Brain microvascular endothelial cell (primary cell): ENCODE data around the gene SLC35F3.

ENCODE experiments used
- DNase-seq: peaks from one replicate; pipeline ENCODE4 v3.0.0-alpha.2; 2020
- H3K27ac ChIP-seq: fragments of 250-450 bp; sonication (Bioruptor Pico); 2 replicates; pipeline ENCODE4 v1.5.1; 2020; ENCODE audit warnings: mild to moderate bottlenecking, moderate library complexity
- H3K27me3 ChIP-seq: fragments of 250-450 bp; sonication (Bioruptor Pico); replicated peaks from 2 replicates; pipeline ENCODE4 v1.5.1; 2020; ENCODE audit warnings: mild to moderate bottlenecking
- H3K36me3 ChIP-seq: fragments of 250-450 bp; sonication (Bioruptor Pico); replicated peaks from 2 replicates; pipeline ENCODE4 v1.5.1; 2020; ENCODE audit warnings: mild to moderate bottlenecking
- H3K4me3 ChIP-seq: 2 replicates; pipeline ENCODE4 v1.5.1; 2011; ENCODE audit warnings: low read depth, mild to moderate bottlenecking, control low read depth, low read length, moderate library complexity
- CTCF ChIP-seq: IDR thresholded peaks from 2 replicates; pipeline ENCODE4 v1.5.1; 2011; ENCODE audit warnings: low read depth, mild to moderate bottlenecking, moderate library complexity, low read length, control low read depth, inconsistent platforms; ENCODE audit errors: missing control alignments
- in situ Hi-C: cut with HindIII; loops from 2 replicates; pipeline ENCODE4 v1.10.0; 2017; ENCODE audit warnings: low sequenced_read_pairs, low pct_ligation_motif_present

SLC35F3 gene

GRCh38 chr1:234090212-234091064, 186.0 kb downstream of the SLC35F3 start:
- H3K4me3 ChIP-seq = no peak overlapping the region
- in situ Hi-C loops = no loop called here
- H3K27me3 ChIP-seq = no peaks in the 10 kb centered on the region
- TF ChIP-seq CTCF = no peak
- DNase-seq = no peak
- H3K27ac ChIP-seq = no peak overlapping the region
- no peaks in the 10 kb centered on the region for H3K36me3 ChIP-seq

GRCh38 chr1:234091065-234091401, 186.6 kb downstream of the SLC35F3 start:
- no peaks in the 10 kb centered on the region for H3K27me3 ChIP-seq
- in situ Hi-C loops = no loop called here
- TF ChIP-seq CTCF = no peak
- H3K27ac ChIP-seq = no peak overlapping the region
- DNase-seq = no peak
- H3K36me3 ChIP-seq = no peaks in the 10 kb centered on the region
- H3K4me3 ChIP-seq = no peak overlapping the region

- Histone ChIP-seq H3K36me3 (no peaks in the 10 kb centered on the region), H3K4me3 (no peak overlapping the region), H3K27me3 (no peaks in the 10 kb centered on the region), H3K27ac (no peak overlapping the region)
- no peak for TF ChIP-seq CTCF
- in situ Hi-C loops = no loop called here
- DNase-seq = no peak
Measured at GRCh38 chr1:234091876-234092275, 187.4 kb downstream of the SLC35F3 start.

- no peaks in the 10 kb centered on the region for H3K27me3 ChIP-seq
- DNase-seq = no peak
- no peak for TF ChIP-seq CTCF
- no peaks in the 10 kb centered on the region for H3K36me3 ChIP-seq
- H3K27ac ChIP-seq = no peak overlapping the region
- in situ Hi-C loops = no loop called here
- no peak overlapping the region for H3K4me3 ChIP-seq
Measured at GRCh38 chr1:234093107-234093506, 188.6 kb downstream of the SLC35F3 start.

GRCh38 chr1:234093741-234094140, 189.3 kb downstream of the SLC35F3 start:
- Histone ChIP-seq H3K4me3 (no peak overlapping the region), H3K27me3 (no peaks in the 10 kb centered on the region), H3K36me3 (no peaks in the 10 kb centered on the region), H3K27ac (no peak overlapping the region)
- no peak for DNase-seq
- no peak for TF ChIP-seq CTCF
- in situ Hi-C loops = no loop called here

GRCh38 chr1:234094172-234094571, 189.7 kb downstream of the SLC35F3 start:
- Histone ChIP-seq H3K4me3 (no peak overlapping the region), H3K27me3 (no peaks in the 10 kb centered on the region), H3K36me3 (no peaks in the 10 kb centered on the region), H3K27ac (no peak overlapping the region)
- no peak for DNase-seq
- in situ Hi-C loops = no loop called here
- TF ChIP-seq CTCF = no peak
